CD4-positive, alpha-beta T cell (primary cell): ENCODE results near the gene NEURL1. TPM values are rescaled to one million over a fixed set of nuclear protein-coding genes. Genes with fewer than 3 reads are reported as not detected.
"Not testable (repeated sequence)": the region's sequence is repeated elsewhere in the genome, so short reads cannot be mapped to it uniquely, and the experiment has no call there.

Source experiments
- ATAC-seq: fragments of 200-7000 bp; cut with Tn5 transposase; one replicate; pipeline ENCODE4 v1.10.0; 2022; ENCODE audit warnings: mild to moderate bottlenecking; ENCODE audit not compliant: poor library complexity
- CTCF ChIA-PET: fragments of 350-600 bp; sonication (Branson Sonifier 250); formaldehyde crosslinking; loops from one replicate; lab custom pipeline; 2021; ENCODE audit warnings: antibody characterized with exemption, inconsistent platforms; lab: Charles Lee
- POLR2A ChIA-PET: fragments of 350-600 bp; sonication (Branson Sonifier 250); formaldehyde crosslinking; loops from one replicate; lab custom pipeline; 2021; ENCODE audit warnings: antibody characterized with exemption, inconsistent platforms; lab: Charles Lee
- DNase-seq, 14 experiments: peaks; one replicate each; pipeline ENCODE4 v3.0.0-alpha.2; 2013 to 2020; ENCODE audit warnings: mixed read lengths in 2 of 14
- H3K27ac ChIP-seq, 2 donors: one replicate each; pipeline versions ENCODE4 v1.5.1 to v1.7.0; 2013; ENCODE audit warnings: low read length in 2 of 2, low read depth in 1 of 2, mild to moderate bottlenecking in 1 of 2
- H3K27me3 ChIP-seq, 2 experiments: 1 replicate in 1 of 2; 2 replicates in 1 of 2; pipeline versions ENCODE4 v1.6.1 to v1.7.0; 2013; ENCODE audit warnings: low read length in 2 of 2, control low read depth in 1 of 2, mild to moderate bottlenecking in 1 of 2, moderate library complexity in 1 of 2; ENCODE audit not compliant: insufficient read depth in 2 of 2, control insufficient read depth in 1 of 2
- H3K36me3 ChIP-seq: one replicate; pipeline ENCODE4 v1.6.1; 2013; ENCODE audit warnings: low read length, control low read depth; ENCODE audit not compliant: insufficient read depth
- H3K4me1 ChIP-seq: one replicate; pipeline ENCODE4 v1.6.1; 2013; ENCODE audit warnings: low read length, control low read depth; ENCODE audit not compliant: insufficient read depth
- H3K4me3 ChIP-seq: one replicate; pipeline ENCODE4 v1.5.1; 2013; ENCODE audit warnings: mild to moderate bottlenecking, low read length, moderate library complexity
- H3K9me3 ChIP-seq, 2 experiments: 1 replicate in 1 of 2; 2 replicates in 1 of 2; pipeline versions ENCODE4 v1.6.1 to v1.7.0; 2013; ENCODE audit warnings: low read length in 2 of 2, mild to moderate bottlenecking in 2 of 2, control low read depth in 1 of 2, moderate library complexity in 1 of 2; ENCODE audit not compliant: control insufficient read depth in 1 of 2, insufficient read depth in 1 of 2
- H3K27ac Mint-ChIP-seq: one replicate; pipeline ENCODE4 v1.8.0; 2020; ENCODE audit warnings: mixed read lengths
- H3K27me3 Mint-ChIP-seq: one replicate; pipeline ENCODE4 v1.8.0; 2021; ENCODE audit warnings: mixed read lengths
- H3K36me3 Mint-ChIP-seq: one replicate; pipeline ENCODE4 v1.8.0; 2021; ENCODE audit warnings: low read depth, mixed read lengths
- H3K4me1 Mint-ChIP-seq: one replicate; pipeline ENCODE4 v1.8.0; 2021; ENCODE audit warnings: low read depth, mixed read lengths
- H3K4me3 Mint-ChIP-seq: one replicate; pipeline ENCODE4 v1.8.0; 2020; ENCODE audit warnings: mild to moderate bottlenecking, mixed read lengths
- H3K9me3 Mint-ChIP-seq: one replicate; pipeline ENCODE4 v1.8.0; 2020; ENCODE audit warnings: mixed read lengths
- intact Hi-C, 2 experiments: fragments of 100-400 bp; cut with DNase I in 1 of 2; cut with micrococcal nuclease in 1 of 2; formaldehyde crosslinking; loops; one replicate each; pipeline versions ENCODE4 v1.15.1 to v1.9.0; 2023 to 2025; cut with DNase I, micrococcal nuclease
- total RNA-seq, 174 experiments: library from RNA in 2 of 174; stranded (reverse) in 2 of 174; gene quantifications; one replicate each; pipeline ENCODE4 v1.2.3 and lab custom pipeline; 2021 to 2026
- TF ChIP-seq, protein P1 (sequence below): fragments of 200-600 bp; IDR thresholded peaks from one replicate; pipeline ENCODE4 v1.8.0; 2022; ENCODE audit warnings: antibody characterized with exemption, mild to moderate bottlenecking

Gene NEURL1
- total RNA-seq, 2 experiments from 2014 or later = 0.85 to 1.1 TPM

GRCh38 chr10:103479135-103479534 lies 14.4 kb upstream of the NEURL1 start, which contains the start of gene CALHM3:
Gene CALHM3 (minus strand): TSS chr10:103479240. CDS start chr10:103479032, 208 bp downstream.
- Mint-ChIP-seq H3K4me1 (peaks cover 5% of the 10 kb centered on the region), H3K27ac (no peak within 1 kb of the TSS), H3K9me3 (no peaks in the 10 kb centered on the region), H3K4me3 (no peak within 1 kb of the TSS), H3K36me3 (no peaks in the 10 kb centered on the region), H3K27me3 (no peaks in the 10 kb centered on the region)
- TF ChIP-seq, protein P1, sequence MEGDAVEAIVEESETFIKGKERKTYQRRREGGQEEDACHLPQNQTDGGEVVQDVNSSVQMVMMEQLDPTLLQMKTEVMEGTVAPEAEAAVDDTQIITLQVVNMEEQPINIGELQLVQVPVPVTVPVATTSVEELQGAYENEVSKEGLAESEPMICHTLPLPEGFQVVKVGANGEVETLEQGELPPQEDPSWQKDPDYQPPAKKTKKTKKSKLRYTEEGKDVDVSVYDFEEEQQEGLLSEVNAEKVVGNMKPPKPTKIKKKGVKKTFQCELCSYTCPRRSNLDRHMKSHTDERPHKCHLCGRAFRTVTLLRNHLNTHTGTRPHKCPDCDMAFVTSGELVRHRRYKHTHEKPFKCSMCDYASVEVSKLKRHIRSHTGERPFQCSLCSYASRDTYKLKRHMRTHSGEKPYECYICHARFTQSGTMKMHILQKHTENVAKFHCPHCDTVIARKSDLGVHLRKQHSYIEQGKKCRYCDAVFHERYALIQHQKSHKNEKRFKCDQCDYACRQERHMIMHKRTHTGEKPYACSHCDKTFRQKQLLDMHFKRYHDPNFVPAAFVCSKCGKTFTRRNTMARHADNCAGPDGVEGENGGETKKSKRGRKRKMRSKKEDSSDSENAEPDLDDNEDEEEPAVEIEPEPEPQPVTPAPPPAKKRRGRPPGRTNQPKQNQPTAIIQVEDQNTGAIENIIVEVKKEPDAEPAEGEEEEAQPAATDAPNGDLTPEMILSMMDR = no peak
- no peak for DNase-seq
- Histone ChIP-seq H3K27ac (no peak within 1 kb of the TSS), H3K9me3 (no peaks in the 10 kb centered on the region), H3K4me3 (no peak within 1 kb of the TSS), H3K36me3 (no peaks in the 10 kb centered on the region), H3K27me3 (no peaks in the 10 kb centered on the region), H3K4me1 (peaks cover 16% of the 10 kb centered on the region)
- intact Hi-C loops = loop anchor here in 1 of 2 experiments (2.0 kb wide), 1 partner anchor 22 kb away; no protein-coding TSS in a partner anchor
- no peak for ATAC-seq
- ChIA-PET CTCF (no interaction called here), POLR2A (no interaction called here)

GRCh38 chr10:103480521-103480920 lies 13.0 kb upstream of the NEURL1 start:
- Histone ChIP-seq H3K9me3 (no peaks in the 10 kb centered on the region), H3K4me1 (peaks cover 13% of the 10 kb centered on the region), H3K4me3 (no peak overlapping the region), H3K27me3 (no peaks in the 10 kb centered on the region), H3K36me3 (no peaks in the 10 kb centered on the region), H3K27ac (no peak overlapping the region)
- ATAC-seq (no peak), DNase-seq (no peak)
- H3K27me3 Mint-ChIP-seq = no peaks in the 10 kb centered on the region
- H3K36me3 Mint-ChIP-seq = no peaks in the 10 kb centered on the region
- TF ChIP-seq, protein P1 = no peak
- peaks cover 5% of the 10 kb centered on the region for H3K4me1 Mint-ChIP-seq
- intact Hi-C loops = loop anchor here in 1 of 2 experiments (5.0 kb wide), 1 partner anchor 33 kb away; no protein-coding TSS in a partner anchor
- ChIA-PET CTCF (interaction anchor here (1.0 kb wide), 1 partner anchor 54 kb away, joined by 3 read pairs; no protein-coding TSS in a partner anchor), POLR2A (no interaction called here)
- H3K27ac Mint-ChIP-seq = no peak overlapping the region
- H3K9me3 Mint-ChIP-seq = no peaks in the 10 kb centered on the region
- no peak overlapping the region for H3K4me3 Mint-ChIP-seq

DNA sequence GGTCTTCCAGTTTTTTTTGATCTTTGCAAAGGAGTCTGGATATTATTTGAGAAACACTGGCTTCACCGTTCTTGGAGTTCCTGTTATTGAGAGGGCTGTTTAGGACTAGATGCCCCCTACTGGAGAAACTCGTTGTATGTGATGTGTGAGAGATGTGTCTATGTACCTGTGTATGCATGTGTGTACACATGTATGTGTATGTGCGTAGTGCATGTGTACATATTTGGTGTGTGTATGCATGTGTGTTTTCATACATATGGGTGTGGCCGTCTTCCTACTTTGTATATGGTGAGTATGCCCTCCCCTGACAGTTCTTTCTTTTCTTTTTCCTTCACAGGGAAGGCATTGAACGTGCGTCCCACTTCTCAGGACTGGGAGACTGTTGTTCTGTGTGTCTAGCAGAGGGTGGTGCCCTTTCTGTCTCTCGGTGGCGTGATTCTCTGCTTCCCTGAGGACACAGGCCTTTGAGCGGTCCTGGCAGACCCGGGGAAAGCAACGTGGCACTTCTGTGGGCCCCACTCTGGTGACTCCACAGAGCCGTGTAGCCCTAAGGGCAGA lies 11.5 kb upstream of the NEURL1 start:
- intact Hi-C loops = loop anchor here (1.0 to 5.0 kb wide), 3 partner anchors 35 to 647 kb away; no protein-coding TSS in a partner anchor
- Histone ChIP-seq H3K4me3 (no peak overlapping the region), H3K27ac (no peak overlapping the region), H3K4me1 (peaks cover 7% of the 10 kb centered on the region), H3K27me3 (no peaks in the 10 kb centered on the region), H3K9me3 (no peaks in the 10 kb centered on the region), H3K36me3 (no peaks in the 10 kb centered on the region)
- DNase-seq (peak in 5 of 14 experiments; percentile 15 to 84 (median 81)), ATAC-seq (peak; percentile 78)
- ChIA-PET CTCF (interaction anchor here (0.6 kb wide), 1 partner anchor 23 kb away, joined by 5 read pairs; no protein-coding TSS in a partner anchor), POLR2A (no interaction called here)
- H3K27me3 Mint-ChIP-seq = no peaks in the 10 kb centered on the region
- no peaks in the 10 kb centered on the region for H3K9me3 Mint-ChIP-seq
- H3K4me1 Mint-ChIP-seq = peaks cover 5% of the 10 kb centered on the region
- no peaks in the 10 kb centered on the region for H3K36me3 Mint-ChIP-seq
- TF ChIP-seq, protein P1 = peak; percentile 90
- H3K27ac Mint-ChIP-seq = no peak overlapping the region
- no peak overlapping the region for H3K4me3 Mint-ChIP-seq

DNA sequence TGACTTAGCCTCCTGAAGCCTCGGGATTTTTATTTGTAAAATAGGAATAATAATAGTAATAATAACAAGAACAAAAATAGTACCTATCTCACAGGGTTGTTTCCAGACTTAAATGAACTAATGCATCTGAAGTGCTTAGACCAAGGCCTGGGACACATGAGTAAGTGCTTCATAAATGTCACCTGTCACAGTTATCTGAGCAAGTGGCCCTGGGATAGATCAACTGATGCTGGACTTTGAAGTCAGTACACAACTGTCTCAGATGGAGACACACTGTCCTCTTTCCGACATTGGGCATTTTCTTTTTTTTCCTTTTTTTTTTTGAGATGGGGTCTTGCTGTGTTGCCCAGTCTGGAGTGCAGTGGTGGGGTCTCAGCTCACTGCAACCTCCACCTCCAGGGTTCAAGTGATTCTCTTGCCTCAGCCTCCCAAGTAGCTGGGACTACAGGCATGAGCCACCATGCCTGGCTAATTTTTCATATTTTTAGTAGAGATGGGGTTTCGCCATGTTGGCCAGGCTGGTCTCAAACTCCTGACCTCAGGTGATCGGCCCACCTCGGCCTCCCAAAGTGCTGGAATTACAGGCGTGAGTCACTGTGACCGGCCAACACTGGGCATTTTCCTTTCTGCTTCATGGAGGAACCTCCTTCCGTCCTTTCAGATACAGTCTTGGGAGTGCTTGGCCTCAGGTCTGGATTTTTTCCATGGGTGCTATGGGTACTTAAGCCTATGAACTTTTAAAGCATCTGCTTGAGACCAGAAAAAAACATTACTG lies 6.7 kb upstream of the NEURL1 start:
- H3K4me3 Mint-ChIP-seq, ATAC-seq, H3K9me3 Mint-ChIP-seq, H3K27me3 Mint-ChIP-seq, DNase-seq, H3K27ac Mint-ChIP-seq, H3K36me3 ChIP-seq, H3K27me3 ChIP-seq, H3K27ac ChIP-seq, POLR2A ChIA-PET, H3K4me3 ChIP-seq, H3K36me3 Mint-ChIP-seq, H3K9me3 ChIP-seq: not testable (repeated sequence)
- peaks cover 14% of the 10 kb centered on the region for H3K4me1 Mint-ChIP-seq
- intact Hi-C loops = loop anchor here (5.0 kb wide), 1 partner anchor 570 kb away; the partner anchor contains the start of gene CNNM2 (in 2 of the 2)
- CTCF ChIA-PET = interaction anchor here (1.2 to 1.5 kb wide), 2 partner anchors 68 to 71 kb away, joined by 4 to 6 read pairs; no protein-coding TSS in a partner anchor
- H3K4me1 ChIP-seq = peaks cover 15% of the 10 kb centered on the region
